IMR-90 (cell line): ENCODE measurements around the gene CNIH1. TPM values are rescaled to one million over a fixed set of nuclear protein-coding genes. Genes with fewer than 3 reads are reported as not detected.

ENCODE experiments used
- ATAC-seq: fragments of 200-7000 bp; cut with Tn5 transposase; 2 replicates; pipeline ENCODE4 v1.9.1; 2020; ENCODE audit warnings: low read depth, mild to moderate bottlenecking, moderate library complexity
- BruUV-seq: library from RNA; stranded (reverse); fragments of 400-500 nt; replicated peaks from 2 replicates; lab custom pipeline; 2021; lab: Mats Ljungman, UMichigan
- CTCF ChIA-PET: fragments of 300-600 bp; formaldehyde crosslinking; extraction: SDS; loops from one replicate; lab custom pipeline; 2021; ENCODE audit warnings: antibody characterized with exemption; lab: Yijun Ruan, JAX
- POLR2A ChIA-PET: fragments of 300-600 bp; sonication (Branson Sonifier 250); formaldehyde crosslinking; loops from one replicate; lab custom pipeline; 2022; ENCODE audit warnings: antibody characterized with exemption; ENCODE audit not compliant: unreplicated experiment; lab: Charles Lee
- DNase-seq: peaks from one replicate; pipeline ENCODE4 v3.0.0; 2013
- H2AFZ ChIP-seq: replicated peaks from 2 replicates; pipeline ENCODE3; 2013; ENCODE audit warnings: low read length, mild to moderate bottlenecking; ENCODE audit not compliant: poor library complexity
- H2AK5ac ChIP-seq: 2 replicates; pipeline ENCODE4 v1.6.1; 2013; ENCODE audit warnings: low read depth, low read length, inconsistent platforms
- H2AK9ac ChIP-seq: replicated peaks from 2 replicates; pipeline ENCODE3; 2013; ENCODE audit warnings: mild to moderate bottlenecking, low read depth, low read length, moderate library complexity; ENCODE audit not compliant: poor library complexity
- H2BK120ac ChIP-seq: 2 replicates; pipeline ENCODE4 v1.6.1; 2013; ENCODE audit warnings: low read depth, low read length, inconsistent platforms
- H2BK15ac ChIP-seq: 3 replicates; pipeline ENCODE4 v1.6.1; 2013; ENCODE audit warnings: low read depth, low read length, inconsistent platforms
- H2BK20ac ChIP-seq: 2 replicates; pipeline ENCODE4 v1.6.1; 2013; ENCODE audit warnings: low read depth, mild to moderate bottlenecking, inconsistent platforms, low read length, moderate library complexity
- H2BK5ac ChIP-seq: 2 replicates; pipeline ENCODE4 v1.6.1; 2013; ENCODE audit warnings: mild to moderate bottlenecking, low read depth, low read length, inconsistent platforms; ENCODE audit not compliant: poor library complexity, severe bottlenecking
- H3K14ac ChIP-seq: replicated peaks from 2 replicates; pipeline ENCODE4 v1.6.1; 2013; ENCODE audit warnings: low read depth, low read length, inconsistent platforms
- H3K18ac ChIP-seq: 2 replicates; pipeline ENCODE4 v1.6.1; 2013; ENCODE audit warnings: low read depth, low read length, control low read depth
- H3K23ac ChIP-seq: 2 replicates; pipeline ENCODE4 v1.6.1; 2013; ENCODE audit warnings: low read depth, low read length, inconsistent platforms
- H3K27ac ChIP-seq: 2 replicates; pipeline ENCODE4 v1.5.1; 2013; ENCODE audit warnings: mild to moderate bottlenecking, control low read depth, low read length; ENCODE audit not compliant: insufficient read depth
- H3K27me3 ChIP-seq: 2 replicates; pipeline ENCODE4 v1.6.1; 2013; ENCODE audit warnings: low read length; ENCODE audit not compliant: control insufficient read depth, insufficient read depth
- H3K36me3 ChIP-seq: 2 replicates; pipeline ENCODE4 v1.6.1; 2013; ENCODE audit warnings: low read length, mixed read lengths; ENCODE audit not compliant: control insufficient read depth, insufficient read depth
- H3K4ac ChIP-seq: 2 replicates; pipeline ENCODE4 v1.6.1; 2013; ENCODE audit warnings: low read depth, low read length, inconsistent platforms
- H3K4me1 ChIP-seq: 2 replicates; pipeline ENCODE4 v1.6.1; 2013; ENCODE audit warnings: low read length, mixed read lengths; ENCODE audit not compliant: control insufficient read depth, insufficient read depth
- H3K4me2 ChIP-seq: 2 replicates; pipeline ENCODE4 v1.6.1; 2013; ENCODE audit warnings: low read depth, mild to moderate bottlenecking, control low read depth, low read length, moderate library complexity
- H3K4me3 ChIP-seq: 2 replicates; pipeline ENCODE4 v1.5.1; 2013; ENCODE audit warnings: low read depth, mild to moderate bottlenecking, control low read depth, low read length, moderate library complexity; ENCODE audit not compliant: insufficient read depth
- H3K56ac ChIP-seq: 2 replicates; pipeline ENCODE4 v1.6.1; 2013; ENCODE audit warnings: low read length, inconsistent platforms; ENCODE audit not compliant: insufficient read depth; ENCODE audit errors: extremely low read depth
- H3K79me1 ChIP-seq, 2 experiments: 2 replicates each; pipeline ENCODE4 v1.6.1; 2013; ENCODE audit warnings: low read length in 2 of 2, inconsistent platforms in 1 of 2, low read depth in 1 of 2
- H3K9ac ChIP-seq: 2 replicates; pipeline ENCODE4 v1.6.1; 2013; ENCODE audit warnings: low read depth, low read length, control low read depth
- H3K9me1 ChIP-seq: 2 replicates; pipeline ENCODE4 v1.6.1; 2013; ENCODE audit warnings: low read length, inconsistent platforms; ENCODE audit not compliant: insufficient read depth
- H3K9me3 ChIP-seq: 2 replicates; pipeline ENCODE4 v1.6.1; 2013; ENCODE audit warnings: low read length; ENCODE audit not compliant: control insufficient read depth, insufficient read depth
- H4K20me1 ChIP-seq: 2 replicates; pipeline ENCODE4 v1.6.1; 2013; ENCODE audit warnings: low read length, inconsistent platforms; ENCODE audit not compliant: insufficient read depth
- H4K5ac ChIP-seq: 2 replicates; pipeline ENCODE4 v1.6.1; 2013; ENCODE audit warnings: mild to moderate bottlenecking, low read depth, low read length, control low read depth
- H4K8ac ChIP-seq, 2 experiments: 2 replicates each; pipeline ENCODE4 v1.6.1; 2013; ENCODE audit warnings: low read depth in 2 of 2, low read length in 2 of 2, control low read depth in 1 of 2, inconsistent platforms in 1 of 2
- H4K91ac ChIP-seq: 2 replicates; pipeline ENCODE4 v1.6.1; 2013; ENCODE audit warnings: low read depth, low read length, inconsistent platforms; ENCODE audit not compliant: insufficient read depth
- CEBPB ChIP-seq: IDR thresholded peaks from 2 replicates; pipeline ENCODE4 v1.6.1; 2012; ENCODE audit warnings: low read depth, low read length, improper control_type of control experiment
- CTCF ChIP-seq: conservative IDR thresholded peaks from 2 replicates; pipeline ENCODE4 v1.5.1; 2012; ENCODE audit warnings: mild to moderate bottlenecking, low read depth, low read length, improper control_type of control experiment
- ELK1 ChIP-seq: fragments of 150-350 bp; IDR thresholded peaks from 2 replicates; pipeline ENCODE4 v1.6.1; 2016; ENCODE audit warnings: low read depth, mild to moderate bottlenecking, low read length, moderate library complexity, borderline replicate concordance
- MAFK ChIP-seq: IDR thresholded peaks from 2 replicates; pipeline ENCODE4 v1.6.1; 2012; ENCODE audit warnings: low read depth, low read length, improper control_type of control experiment
- MXI1 ChIP-seq: IDR thresholded peaks from 2 replicates; pipeline ENCODE4 v1.6.1; 2012; ENCODE audit warnings: low read depth, mild to moderate bottlenecking, low read length, moderate library complexity, borderline replicate concordance
- NFE2L2 ChIP-seq: fragments of 150-350 bp; IDR thresholded peaks from 2 replicates; pipeline ENCODE4 v1.6.1; 2016; ENCODE audit warnings: low read depth, mild to moderate bottlenecking, low read length
- RCOR1 ChIP-seq: IDR thresholded peaks from 2 replicates; pipeline ENCODE4 v1.6.1; 2012; ENCODE audit warnings: mild to moderate bottlenecking, low read length, improper control_type of control experiment; ENCODE audit not compliant: insufficient replicate concordance
- WGBS, 2 experiments: methylation state at CpG; one replicate each; pipeline versions ENCODE4 v1.1.5 to v1.1.7; 2013; ENCODE audit warnings: missing lambda C conversion rate in 2 of 2; ENCODE audit not compliant: insufficient read length in 1 of 2; ENCODE audit errors: extremely low coverage in 2 of 2; 5-methylcytosine and 5-hydroxymethylcytosine counted together
- dilution Hi-C: fragments of 300-500 bp; cut with HindIII; formaldehyde crosslinking; loops from one replicate; pipeline ENCODE4 v1.14.3; 2018; ENCODE audit warnings: low sequenced_read_pairs; ENCODE audit not compliant: unreplicated experiment
- in situ Hi-C: fragments of 300-500 bp; cut with MboI; formaldehyde crosslinking; loops from 3 replicates; pipeline ENCODE4 v1.14.3; 2019; ENCODE audit warnings: low sequenced_read_pairs, inconsistent platforms, mixed read lengths
- intact Hi-C: fragments of 100-400 bp; cut with micrococcal nuclease; formaldehyde crosslinking; loops from 2 replicates; pipeline ENCODE4 v1.10.0; 2022
- polyA plus RNA-seq, 3 experiments: library from polyadenylated mRNA; depleted of rRNA; stranded (reverse); fragments of >200 nt; gene quantifications; 2 replicates each; pipeline ENCODE4 v1.2.3, GENCODE V29; 2012; ENCODE audit warnings: low replicate concordance in 1 of 3
- total RNA-seq: library from RNA; depleted of rRNA; stranded (reverse); fragments of >200 nt; gene quantifications from 2 replicates; pipeline ENCODE4 v1.2.3, GENCODE V29; 2012

CNIH1 gene
- total and polyA plus RNA-seq, 2 of the 4 experiments (the other 2 are of a cell fraction), result 244 to 284 TPM

GRCh38 chr14:54377501-54377900 lies 63.7 kb downstream of the CNIH1 start:
- Histone ChIP-seq H2BK120ac (no peak overlapping the region), H3K79me1 (no peaks in the 10 kb centered on the region), H3K23ac (no peak overlapping the region), H2AK5ac (no peak overlapping the region), H4K20me1 (no peaks in the 10 kb centered on the region), H3K14ac (no peak overlapping the region; the same call in 1 of the 2 replicates), H4K5ac (no peak overlapping the region), H3K27me3 (peaks cover 24% of the 10 kb centered on the region), H3K56ac (no peak overlapping the region), H3K4me3 (no peak overlapping the region), H3K9ac (no peak overlapping the region), H2BK20ac (no peak overlapping the region), H3K9me3 (no peaks in the 10 kb centered on the region; the same call in 1 of the 2 replicates), H3K27ac (no peak overlapping the region), H2AK9ac (no peak overlapping the region), H3K4ac (no peak overlapping the region), H4K8ac (no peak overlapping the region), H2AFZ (no peak overlapping the region), H3K4me2 (no peak overlapping the region), H2BK5ac (no peak overlapping the region), H3K9me1 (no peaks in the 10 kb centered on the region), H4K91ac (no peak overlapping the region), H2BK15ac (no peak overlapping the region), H3K36me3 (no peaks in the 10 kb centered on the region), H3K4me1 (peaks cover 2% of the 10 kb centered on the region; the same call in 1 of the 2 replicates), H3K18ac (no peak overlapping the region)
- BruUV-seq, result no TSS peak
- in situ Hi-C loops (no loop called here), dilution Hi-C loops (no loop called here), intact Hi-C loops (no loop called here)
- no peak for DNase-seq
- TF ChIP-seq MAFK (no peak), NFE2L2 (no peak), ELK1 (no peak), CTCF (no peak), MXI1 (no peak), CEBPB (no peak), RCOR1 (no peak)
- ATAC-seq, result no peak
- POLR2A ChIA-PET, result no interaction called here
- 80% methylated on average over 1 of the region's 7 CpGs; no CpG with 5 or more reads in 1 of the 2 experiments for WGBS, 2 experiments
- CTCF ChIA-PET, result no interaction called here
